ENCODE data around the gene PRKACB. TPM values are rescaled to one million over a fixed set of nuclear protein-coding genes. Genes with fewer than 3 reads are reported as not detected.

PRKACB gene
- total and polyA plus RNA-seq, 2 of the 8 experiments (the other 6 are each of a cell fraction or from before 2014, with no cell fraction given), result 7.8 to 31.0 TPM

DNA sequence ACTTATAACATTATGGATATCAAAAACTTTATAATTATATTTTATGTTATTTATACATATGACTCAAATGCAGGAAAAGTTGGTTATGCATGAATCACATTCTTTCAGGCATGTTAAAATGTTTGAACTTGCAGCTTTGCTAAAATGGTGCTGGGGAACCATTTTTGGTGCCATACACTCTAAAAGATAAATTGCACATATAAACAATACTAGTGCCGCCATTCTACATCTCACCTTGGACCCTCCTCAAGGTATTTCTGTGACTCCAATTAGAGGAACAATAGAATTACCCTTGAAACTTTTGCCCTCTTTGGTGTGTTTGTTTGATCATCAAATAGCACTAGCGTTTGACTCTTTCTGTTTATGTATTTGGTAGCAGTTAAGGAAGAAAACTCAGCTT, 997 bp downstream of the PRKACB start:
- Histone ChIP-seq H2BK20ac (ENCODE audit: low read length) (no peak overlapping the region), H3K79me1 (ENCODE audit: low read depth, low read length) (no peaks in the 10 kb centered on the region), H3K79me2 (ENCODE audit: control insufficient read depth in 1 of 2, insufficient read depth in 2 of 2, low read length in 2 of 2) (no peaks in the 10 kb centered on the region), H3K9ac (replicated peaks in 1 of 4; ENCODE audit: extremely low read depth in 1 of 4, low read depth in 3 of 4, low read length in 3 of 4) (no peak overlapping the region), H2BK12ac (ENCODE audit: low read depth, low read length) (no peak overlapping the region), H3K4ac (replicated peaks; ENCODE audit: insufficient read length, low read depth, low read length) (no peak overlapping the region), H3K23me2 (ENCODE audit: low read depth, low read length) (no peaks in the 10 kb centered on the region), H3K9me3 (ENCODE audit: insufficient read depth in 2 of 2, low read depth in 1 of 2, low read length in 1 of 2) (no peaks in the 10 kb centered on the region), H4K5ac (ENCODE audit: insufficient read length, low read depth, low read length) (no peak overlapping the region), H4K20me1 (replicated peaks in 1 of 2; ENCODE audit: control insufficient read depth in 1 of 2, insufficient read depth in 2 of 2, low read length in 2 of 2) (no peaks in the 10 kb centered on the region), H2BK5ac (ENCODE audit: low read depth, low read length) (no peak overlapping the region), H3K56ac (replicated peaks; ENCODE audit: insufficient read length, low read depth, low read length) (no peak overlapping the region), H2AK5ac (ENCODE audit: low read depth, low read length) (no peak overlapping the region), H3K23ac (ENCODE audit: insufficient read length) (no peak overlapping the region), H4K91ac (replicated peaks; ENCODE audit: insufficient read length, low read length) (no peak overlapping the region), H3K27ac (ENCODE audit: low read depth, low read length) (no peak overlapping the region), H3K18ac (ENCODE audit: extremely low read depth, low read length) (no peak overlapping the region), H4K8ac (ENCODE audit: extremely low read depth, insufficient read depth, low read length) (no peak overlapping the region), H3K14ac (ENCODE audit: insufficient read length) (no peak overlapping the region), H3K4me2 (ENCODE audit: insufficient read depth in 1 of 2, low read depth in 2 of 2, low read length in 2 of 2) (no peak overlapping the region), H3K4me3 (ENCODE audit: extremely low read depth in 1 of 4, insufficient read depth in 2 of 4, low read depth in 3 of 4, low read length in 4 of 4) (no peak overlapping the region), H3K36me3 (ENCODE audit: control insufficient read depth in 2 of 4, insufficient read depth in 4 of 4, low read length in 3 of 4) (no peaks in the 10 kb centered on the region), H2AFZ (ENCODE audit: low read length) (no peak overlapping the region), H2BK15ac (ENCODE audit: low read length) (no peak overlapping the region), H2BK120ac (replicated peaks; ENCODE audit: low read depth, low read length) (no peak overlapping the region), H3K4me1 (replicated peaks in 1 of 4; ENCODE audit: control insufficient read depth in 3 of 4, insufficient read depth in 4 of 4, low read length in 3 of 4) (no peaks in the 10 kb centered on the region), H3K27me3 (replicated peaks in 1 of 4; ENCODE audit: control insufficient read depth in 3 of 4, extremely low read depth in 1 of 4, insufficient read depth in 3 of 4, low read length in 3 of 4) (no peaks in the 10 kb centered on the region)
- DNase-seq (ENCODE audit: low read depth in 1 of 2, low spot score in 2 of 2) (no peak), FAIRE-seq (peak; percentile 19)
- POLR2A ChIA-PET (ENCODE audit: partially characterized antibody), result no interaction called here
- CTCF ChIA-PET (ENCODE audit: partially characterized antibody), result interaction anchor here (0.8 to 1.7 kb wide), 6 partner anchors 9 to 637 kb away, joined by 3 to 7 read pairs (median 4); no protein-coding TSS in a partner anchor
- WGBS, 2 experiments (ENCODE audit: extremely low coverage in 1 of 2, insufficient coverage in 1 of 2, insufficient read length in 1 of 2, insufficient replicate concordance in 2 of 2, low coverage in 1 of 2, low lambda C conversion rate in 2 of 2, missing lambda C conversion rate in 1 of 2), result 82% methylated on average over 2 of the region's 2 CpGs; no CpG with 5 or more reads in 1 of the 2 experiments
- no peak for TF ChIP-seq CEBPB (IDR thresholded peaks at IDR 0.05; ENCODE audit: low read depth, low read length)
- TF ChIP-seq JUN (IDR thresholded peaks at IDR 0.05; ENCODE audit: low read depth, low read length), result no peak
- TF ChIP-seq BRCA1 (IDR thresholded peaks at IDR 0.05; ENCODE audit: low read depth, low read length), result no peak
- TF ChIP-seq SP4 (IDR thresholded peaks at IDR 0.05; ENCODE audit: low read length), result no peak
- TF ChIP-seq POLR2AphosphoS5 (IDR thresholded peaks at IDR 0.05; ENCODE audit: low read depth, low read length), result no peak
- TF ChIP-seq, protein P1, sequence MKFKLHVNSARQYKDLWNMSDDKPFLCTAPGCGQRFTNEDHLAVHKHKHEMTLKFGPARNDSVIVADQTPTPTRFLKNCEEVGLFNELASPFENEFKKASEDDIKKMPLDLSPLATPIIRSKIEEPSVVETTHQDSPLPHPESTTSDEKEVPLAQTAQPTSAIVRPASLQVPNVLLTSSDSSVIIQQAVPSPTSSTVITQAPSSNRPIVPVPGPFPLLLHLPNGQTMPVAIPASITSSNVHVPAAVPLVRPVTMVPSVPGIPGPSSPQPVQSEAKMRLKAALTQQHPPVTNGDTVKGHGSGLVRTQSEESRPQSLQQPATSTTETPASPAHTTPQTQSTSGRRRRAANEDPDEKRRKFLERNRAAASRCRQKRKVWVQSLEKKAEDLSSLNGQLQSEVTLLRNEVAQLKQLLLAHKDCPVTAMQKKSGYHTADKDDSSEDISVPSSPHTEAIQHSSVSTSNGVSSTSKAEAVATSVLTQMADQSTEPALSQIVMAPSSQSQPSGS (IDR thresholded peaks at IDR 0.05; ENCODE audit: low read length), result no peak
- TF ChIP-seq CBX8 (IDR thresholded peaks at IDR 0.05; ENCODE audit: borderline replicate concordance, low read depth, low read length), result no peak
- TF ChIP-seq, protein P2, sequence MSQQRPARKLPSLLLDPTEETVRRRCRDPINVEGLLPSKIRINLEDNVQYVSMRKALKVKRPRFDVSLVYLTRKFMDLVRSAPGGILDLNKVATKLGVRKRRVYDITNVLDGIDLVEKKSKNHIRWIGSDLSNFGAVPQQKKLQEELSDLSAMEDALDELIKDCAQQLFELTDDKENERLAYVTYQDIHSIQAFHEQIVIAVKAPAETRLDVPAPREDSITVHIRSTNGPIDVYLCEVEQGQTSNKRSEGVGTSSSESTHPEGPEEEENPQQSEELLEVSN (IDR thresholded peaks at IDR 0.05), result no peak
- no peak for TF ChIP-seq PHF8 (conservative IDR thresholded peaks at IDR 0.05; ENCODE audit: low read depth, low read length)
- no peak for TF ChIP-seq CHD2 (IDR thresholded peaks at IDR 0.05; ENCODE audit: low read length)
- no peak for TF ChIP-seq KDM5A (IDR thresholded peaks at IDR 0.05; ENCODE audit: low read length)
- no peak for TF ChIP-seq FOSL1 (IDR thresholded peaks at IDR 0.05; ENCODE audit: insufficient read depth, low read depth, low read length)
- TF ChIP-seq, protein P3, sequence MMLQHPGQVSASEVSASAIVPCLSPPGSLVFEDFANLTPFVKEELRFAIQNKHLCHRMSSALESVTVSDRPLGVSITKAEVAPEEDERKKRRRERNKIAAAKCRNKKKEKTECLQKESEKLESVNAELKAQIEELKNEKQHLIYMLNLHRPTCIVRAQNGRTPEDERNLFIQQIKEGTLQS (IDR thresholded peaks at IDR 0.05; ENCODE audit: insufficient read depth, low read depth, low read length), result no peak

Data from H1 (cell line).